ENCODE measurements around the gene TAMM41. TPM values are rescaled to one million over a fixed set of nuclear protein-coding genes. Genes with fewer than 3 reads are reported as not detected.

The TAMM41 gene
- total RNA-seq, 4 donors from 2014 or later: 10.0 to 15.9 (median 11.4) TPM

GRCh38 chr3:11769704-11770476 is 76.8 kb downstream of the TAMM41 start:
- Histone ChIP-seq H3K4me1 (peaks cover 3 to 13% of the 10 kb centered on the region in 2 donors), H3K4me3 (replicated peaks in 1 of 3) (no peak overlapping the region), H3K27me3 (no peaks in the 10 kb centered on the region), H3K27ac (no peak overlapping the region), H3K9me3 (no peaks in the 10 kb centered on the region), H3K36me3 (no peaks in the 10 kb centered on the region)
- peak in 1 of 2 donors; percentile 3 for DNase-seq
- intact Hi-C loops (cut with DNase I): no loop called here
- WGBS, 2 donors: 54 to 74% methylated on average over 9 to 10 of the region's 10 CpGs
- no peak for TF ChIP-seq POLR2A (IDR thresholded peaks at IDR 0.05)
- no peak for TF ChIP-seq CTCF (IDR thresholded peaks at IDR 0.05)

GRCh38 chr3:11768604-11769003 is 78.1 kb downstream of the TAMM41 start:
- no peaks in the 10 kb centered on the region for H3K9me3 ChIP-seq
- H3K27ac ChIP-seq: no peak overlapping the region
- no peak overlapping the region for H3K4me3 ChIP-seq (replicated peaks in 1 of 3)
- WGBS, 2 donors: 87 to 98% methylated on average over 3 of the region's 3 CpGs
- H3K4me1 ChIP-seq: peaks cover 3 to 13% of the 10 kb centered on the region in 2 donors
- intact Hi-C loops (cut with DNase I): no loop called here
- no peaks in the 10 kb centered on the region for H3K27me3 ChIP-seq
- DNase-seq: no peak
- H3K36me3 ChIP-seq: no peaks in the 10 kb centered on the region
- TF ChIP-seq POLR2A (IDR thresholded peaks at IDR 0.05) (no peak), CTCF (IDR thresholded peaks at IDR 0.05) (no peak)

GRCh38 chr3:11764931-11765363 is 81.7 kb downstream of the TAMM41 start:
- no peaks in the 10 kb centered on the region for H3K27me3 ChIP-seq
- no peak overlapping the region for H3K4me3 ChIP-seq (replicated peaks in 1 of 3)
- DNase-seq: no peak
- intact Hi-C loops (cut with DNase I): no loop called here
- H3K36me3 ChIP-seq: no peaks in the 10 kb centered on the region
- no peak overlapping the region for H3K27ac ChIP-seq
- H3K4me1 ChIP-seq: no peaks in the 10 kb centered on the region
- WGBS, 2 donors: 67% methylated on average over 5 of the region's 5 CpGs
- TF ChIP-seq POLR2A (IDR thresholded peaks at IDR 0.05) (no peak), CTCF (IDR thresholded peaks at IDR 0.05) (no peak)
- no peaks in the 10 kb centered on the region for H3K9me3 ChIP-seq

- TF ChIP-seq POLR2A (IDR thresholded peaks at IDR 0.05) (no peak), CTCF (IDR thresholded peaks at IDR 0.05) (no peak)
- intact Hi-C loops (cut with DNase I): no loop called here
- Histone ChIP-seq H3K36me3 (no peaks in the 10 kb centered on the region), H3K27me3 (no peaks in the 10 kb centered on the region), H3K4me3 (replicated peaks in 1 of 3) (no peak overlapping the region), H3K9me3 (no peaks in the 10 kb centered on the region), H3K27ac (no peak overlapping the region), H3K4me1 (no peaks in the 10 kb centered on the region)
- WGBS, 2 donors: 75 to 78% methylated on average over 2 of the region's 2 CpGs
- no peak for DNase-seq
Measured at GRCh38 chr3:11759996-11760395, 86.7 kb downstream of the TAMM41 start.

- 54 to 69% methylated on average over 6 of the region's 6 CpGs for WGBS, 2 donors
- Histone ChIP-seq H3K4me1 (no peaks in the 10 kb centered on the region), H3K36me3 (no peaks in the 10 kb centered on the region), H3K27me3 (no peaks in the 10 kb centered on the region), H3K4me3 (replicated peaks in 1 of 3) (no peak overlapping the region), H3K27ac (no peak overlapping the region), H3K9me3 (no peaks in the 10 kb centered on the region)
- TF ChIP-seq POLR2A (IDR thresholded peaks at IDR 0.05) (no peak), CTCF (IDR thresholded peaks at IDR 0.05) (no peak)
- intact Hi-C loops (cut with DNase I): no loop called here
- no peak for DNase-seq
Measured at GRCh38 chr3:11757929-11758328, 88.8 kb downstream of the TAMM41 start.
